ENCODE results near the gene FAM162A.

DNA sequence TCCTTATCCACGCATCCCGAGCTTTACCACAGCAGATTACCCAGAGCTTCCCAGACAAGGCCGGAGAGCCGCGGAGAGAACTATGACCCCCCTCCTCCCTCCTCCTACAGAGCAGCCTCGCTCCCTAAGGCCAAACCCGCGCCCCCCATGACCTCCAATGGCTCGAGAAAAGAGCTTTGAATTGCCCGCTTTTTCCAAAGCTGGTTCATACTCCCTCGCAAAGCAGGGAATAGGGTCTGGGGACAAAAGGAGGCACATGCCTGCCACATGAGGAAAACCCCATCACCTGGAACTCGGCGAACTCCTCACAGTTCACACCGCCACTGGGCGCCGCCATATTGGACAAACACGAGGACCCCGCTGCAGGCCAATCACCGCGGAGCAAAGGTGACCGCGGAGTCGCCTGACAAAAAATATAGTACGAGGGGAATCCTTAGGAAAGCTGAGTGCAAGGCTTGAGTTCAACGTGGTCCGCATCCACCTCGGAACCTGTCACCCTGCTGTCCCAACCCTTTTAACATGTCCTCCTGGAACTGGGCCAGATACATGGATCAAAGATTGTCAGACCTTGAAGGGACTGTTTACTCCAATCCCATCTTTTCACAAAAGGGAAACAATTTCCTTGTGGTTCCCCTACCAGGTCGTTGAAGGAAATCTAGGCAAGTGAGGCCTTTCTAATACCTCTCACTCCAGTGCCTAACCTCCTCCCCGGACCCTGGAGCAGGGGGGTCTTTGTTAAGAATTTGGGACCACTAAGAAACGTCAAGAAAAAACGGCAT is 905 bp upstream of the FAM162A start, which contains the start of gene MIX23:
- no peak for TF ChIP-seq CTCF (IDR thresholded peaks at IDR 0.05; ENCODE audit: low read depth, low read length, missing input control)
- peak in 1 of 2 donors; percentile 10 for TF ChIP-seq EGR1 (IDR thresholded peaks at IDR 0.05; ENCODE audit: low read depth in 2 of 2)
- TF ChIP-seq YY1 (IDR thresholded peaks at IDR 0.05), result peak; percentile 99
- TF ChIP-seq, protein P1, sequence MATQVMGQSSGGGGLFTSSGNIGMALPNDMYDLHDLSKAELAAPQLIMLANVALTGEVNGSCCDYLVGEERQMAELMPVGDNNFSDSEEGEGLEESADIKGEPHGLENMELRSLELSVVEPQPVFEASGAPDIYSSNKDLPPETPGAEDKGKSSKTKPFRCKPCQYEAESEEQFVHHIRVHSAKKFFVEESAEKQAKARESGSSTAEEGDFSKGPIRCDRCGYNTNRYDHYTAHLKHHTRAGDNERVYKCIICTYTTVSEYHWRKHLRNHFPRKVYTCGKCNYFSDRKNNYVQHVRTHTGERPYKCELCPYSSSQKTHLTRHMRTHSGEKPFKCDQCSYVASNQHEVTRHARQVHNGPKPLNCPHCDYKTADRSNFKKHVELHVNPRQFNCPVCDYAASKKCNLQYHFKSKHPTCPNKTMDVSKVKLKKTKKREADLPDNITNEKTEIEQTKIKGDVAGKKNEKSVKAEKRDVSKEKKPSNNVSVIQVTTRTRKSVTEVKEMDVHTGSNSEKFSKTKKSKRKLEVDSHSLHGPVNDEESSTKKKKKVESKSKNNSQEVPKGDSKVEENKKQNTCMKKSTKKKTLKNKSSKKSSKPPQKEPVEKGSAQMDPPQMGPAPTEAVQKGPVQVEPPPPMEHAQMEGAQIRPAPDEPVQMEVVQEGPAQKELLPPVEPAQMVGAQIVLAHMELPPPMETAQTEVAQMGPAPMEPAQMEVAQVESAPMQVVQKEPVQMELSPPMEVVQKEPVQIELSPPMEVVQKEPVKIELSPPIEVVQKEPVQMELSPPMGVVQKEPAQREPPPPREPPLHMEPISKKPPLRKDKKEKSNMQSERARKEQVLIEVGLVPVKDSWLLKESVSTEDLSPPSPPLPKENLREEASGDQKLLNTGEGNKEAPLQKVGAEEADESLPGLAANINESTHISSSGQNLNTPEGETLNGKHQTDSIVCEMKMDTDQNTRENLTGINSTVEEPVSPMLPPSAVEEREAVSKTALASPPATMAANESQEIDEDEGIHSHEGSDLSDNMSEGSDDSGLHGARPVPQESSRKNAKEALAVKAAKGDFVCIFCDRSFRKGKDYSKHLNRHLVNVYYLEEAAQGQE (IDR thresholded peaks at IDR 0.05), result no peak
- peak; percentile 53 for TF ChIP-seq SP1 (IDR thresholded peaks at IDR 0.05)
- TF ChIP-seq JUND (IDR thresholded peaks at IDR 0.05), result peak; percentile 10 to 37

Data from liver (tissue), 3 donors.